Measurements from ENCODE around the gene MRPL37. TPM values are rescaled to one million over a fixed set of nuclear protein-coding genes. Genes with fewer than 3 reads are reported as not detected.

MRPL37 gene
- total RNA-seq, 1 donor from 2014 or later: 73.7 TPM

DNA sequence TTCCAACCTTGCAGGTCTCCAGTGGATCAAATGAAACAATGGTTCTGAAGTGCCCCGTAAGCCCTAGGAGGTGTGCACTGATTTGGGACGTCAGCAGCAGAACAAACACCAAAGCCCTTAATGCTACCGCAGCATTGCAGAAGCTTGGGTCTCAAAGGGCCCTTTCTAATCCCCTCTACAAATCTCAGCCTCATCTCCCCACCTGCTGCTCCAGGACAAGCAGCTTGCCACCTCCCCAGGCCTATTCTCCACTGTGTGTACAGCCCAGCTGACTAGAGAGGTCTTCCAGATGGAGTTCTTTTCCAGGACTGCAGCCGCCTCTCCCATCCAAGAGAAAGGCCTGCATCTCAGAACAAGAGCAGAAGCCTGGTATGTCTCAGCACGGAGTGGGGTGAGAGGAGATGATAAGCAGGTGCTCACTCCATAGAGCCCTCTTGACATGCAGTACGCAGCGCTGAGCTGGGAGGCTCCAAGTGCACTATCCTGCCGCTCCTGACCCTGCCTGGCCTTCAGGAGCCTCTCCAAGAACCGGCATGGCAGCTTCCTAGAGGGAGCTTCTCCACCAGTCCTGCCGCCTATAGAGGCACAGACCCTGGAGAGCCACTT lies 46.3 kb downstream of the MRPL37 start:
- no peak overlapping the region for H3K27ac Mint-ChIP-seq (ENCODE audit: unreplicated experiment)

DNA sequence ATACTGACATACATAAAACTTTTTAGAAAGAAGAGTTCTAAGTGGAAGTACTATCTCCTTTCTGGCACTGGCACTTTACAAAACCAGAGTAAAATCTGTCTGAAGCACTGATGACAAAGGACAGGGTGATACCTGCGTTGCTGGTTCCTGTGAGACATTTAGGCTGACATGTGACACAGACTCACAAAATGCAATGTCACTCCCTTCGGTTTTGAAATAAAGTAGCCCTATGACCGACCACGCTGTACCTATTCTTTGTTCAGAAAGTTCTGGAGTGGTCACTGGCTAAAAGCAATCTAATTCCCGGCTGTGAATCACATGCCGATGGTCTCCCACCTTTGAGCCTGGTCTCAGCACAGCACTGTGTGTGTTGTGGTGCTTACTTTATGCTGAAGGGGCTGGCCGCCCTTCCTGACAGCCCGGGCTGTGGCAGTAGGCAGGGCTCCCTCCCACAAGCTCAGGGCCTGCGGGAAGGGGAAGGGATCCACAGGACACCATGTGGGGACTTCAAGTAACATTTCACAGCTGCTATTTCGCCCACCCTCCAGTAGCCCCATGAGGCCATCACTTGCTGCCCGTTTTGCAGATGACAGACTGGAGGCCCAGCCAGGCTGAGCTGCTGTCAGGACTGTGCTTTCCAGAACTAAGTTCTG lies 48.0 kb downstream of the MRPL37 start:
- no peaks in the 10 kb centered on the region for H3K27me3 Mint-ChIP-seq (ENCODE audit: unreplicated experiment)
- no peak for DNase-seq (ENCODE audit: extremely low spot score, unreplicated experiment)
- peaks cover 33% of the 10 kb centered on the region for H3K4me1 Mint-ChIP-seq (ENCODE audit: unreplicated experiment)
- TF ChIP-seq, protein P1, sequence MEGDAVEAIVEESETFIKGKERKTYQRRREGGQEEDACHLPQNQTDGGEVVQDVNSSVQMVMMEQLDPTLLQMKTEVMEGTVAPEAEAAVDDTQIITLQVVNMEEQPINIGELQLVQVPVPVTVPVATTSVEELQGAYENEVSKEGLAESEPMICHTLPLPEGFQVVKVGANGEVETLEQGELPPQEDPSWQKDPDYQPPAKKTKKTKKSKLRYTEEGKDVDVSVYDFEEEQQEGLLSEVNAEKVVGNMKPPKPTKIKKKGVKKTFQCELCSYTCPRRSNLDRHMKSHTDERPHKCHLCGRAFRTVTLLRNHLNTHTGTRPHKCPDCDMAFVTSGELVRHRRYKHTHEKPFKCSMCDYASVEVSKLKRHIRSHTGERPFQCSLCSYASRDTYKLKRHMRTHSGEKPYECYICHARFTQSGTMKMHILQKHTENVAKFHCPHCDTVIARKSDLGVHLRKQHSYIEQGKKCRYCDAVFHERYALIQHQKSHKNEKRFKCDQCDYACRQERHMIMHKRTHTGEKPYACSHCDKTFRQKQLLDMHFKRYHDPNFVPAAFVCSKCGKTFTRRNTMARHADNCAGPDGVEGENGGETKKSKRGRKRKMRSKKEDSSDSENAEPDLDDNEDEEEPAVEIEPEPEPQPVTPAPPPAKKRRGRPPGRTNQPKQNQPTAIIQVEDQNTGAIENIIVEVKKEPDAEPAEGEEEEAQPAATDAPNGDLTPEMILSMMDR (IDR thresholded peaks at IDR 0.05): no peak
- no peaks in the 10 kb centered on the region for H3K9me3 Mint-ChIP-seq (ENCODE audit: unreplicated experiment)
- H3K36me3 Mint-ChIP-seq (ENCODE audit: unreplicated experiment): peaks cover 15% of the 10 kb centered on the region
- H3K4me3 Mint-ChIP-seq (ENCODE audit: unreplicated experiment): no peak overlapping the region
- H3K27ac Mint-ChIP-seq (ENCODE audit: unreplicated experiment): no peak overlapping the region

More for the DNA sequence above, 46.3 kb downstream of the MRPL37 start:
- H3K36me3 Mint-ChIP-seq (ENCODE audit: unreplicated experiment): peaks cover 17% of the 10 kb centered on the region
- peaks cover 17% of the 10 kb centered on the region for H3K4me1 Mint-ChIP-seq (ENCODE audit: unreplicated experiment)
- no peaks in the 10 kb centered on the region for H3K9me3 Mint-ChIP-seq (ENCODE audit: unreplicated experiment)
- DNase-seq (ENCODE audit: extremely low spot score, unreplicated experiment): no peak
- TF ChIP-seq, protein P1 (IDR thresholded peaks at IDR 0.05): no peak
- no peaks in the 10 kb centered on the region for H3K27me3 Mint-ChIP-seq (ENCODE audit: unreplicated experiment)
- no peak overlapping the region for H3K4me3 Mint-ChIP-seq (ENCODE audit: unreplicated experiment)

DNA sequence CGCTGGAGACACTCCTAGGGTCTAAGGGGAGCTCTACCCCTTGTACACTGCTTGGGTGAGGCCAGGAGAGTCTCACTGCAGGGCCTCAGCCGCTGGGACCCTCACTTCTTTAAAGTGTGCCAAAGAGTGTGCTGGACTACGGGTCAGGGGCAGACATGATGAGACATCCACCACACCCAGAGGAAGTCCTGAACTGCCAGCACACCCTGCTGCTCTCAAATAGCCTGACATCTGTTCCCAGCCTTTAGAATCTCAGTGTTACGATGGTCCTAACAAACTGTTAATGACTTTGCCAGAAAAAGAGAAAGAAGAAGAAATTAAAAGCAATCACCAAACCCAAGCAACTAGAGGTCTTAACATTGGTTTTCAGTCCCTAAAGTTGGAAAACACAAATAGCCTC lies 49.0 kb downstream of the MRPL37 start:
- Mint-ChIP-seq H3K9me3 (ENCODE audit: unreplicated experiment) (no peaks in the 10 kb centered on the region), H3K27ac (ENCODE audit: unreplicated experiment) (peak overlapping the region; percentile 0), H3K27me3 (ENCODE audit: unreplicated experiment) (no peaks in the 10 kb centered on the region), H3K4me1 (ENCODE audit: unreplicated experiment) (peaks cover 43% of the 10 kb centered on the region), H3K4me3 (ENCODE audit: unreplicated experiment) (no peak overlapping the region), H3K36me3 (ENCODE audit: unreplicated experiment) (peaks cover 10% of the 10 kb centered on the region)
- DNase-seq (ENCODE audit: extremely low spot score, unreplicated experiment): no peak
- TF ChIP-seq, protein P1 (IDR thresholded peaks at IDR 0.05): no peak

DNA sequence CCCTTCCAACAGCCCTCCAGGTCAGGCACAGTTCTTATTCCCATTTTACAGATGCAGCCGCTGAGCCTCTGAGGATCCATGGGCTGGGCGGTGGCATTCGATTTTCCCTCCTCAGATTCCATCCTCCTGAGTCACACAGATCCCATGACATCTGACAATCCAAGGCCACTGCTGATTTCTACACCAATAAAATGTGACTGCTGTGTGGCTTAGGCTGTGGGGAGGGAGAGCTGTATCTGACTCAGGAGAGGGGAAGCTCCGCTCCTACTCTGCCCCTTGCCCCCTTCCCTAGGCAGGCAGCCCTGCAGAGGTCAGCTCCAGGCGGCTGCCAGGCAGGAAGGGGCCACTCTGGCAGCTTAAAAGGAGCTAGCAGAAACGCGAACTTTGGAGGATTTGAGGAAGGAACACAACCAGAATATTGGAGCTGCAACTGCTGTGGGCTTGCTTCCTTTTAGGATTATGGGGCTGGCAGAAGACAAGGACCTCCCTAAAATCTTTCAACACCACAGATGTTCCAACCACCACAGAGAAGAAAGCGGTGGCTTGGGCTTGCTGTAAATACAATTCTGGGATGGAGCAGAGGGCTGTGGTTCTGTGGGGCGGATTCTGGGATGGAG lies 50.0 kb downstream of the MRPL37 start:
- peak overlapping the region; percentile 77 for H3K27ac Mint-ChIP-seq (ENCODE audit: unreplicated experiment)
- H3K27me3 Mint-ChIP-seq (ENCODE audit: unreplicated experiment): no peaks in the 10 kb centered on the region
- no peaks in the 10 kb centered on the region for H3K9me3 Mint-ChIP-seq (ENCODE audit: unreplicated experiment)
- H3K4me3 Mint-ChIP-seq (ENCODE audit: unreplicated experiment): no peak overlapping the region
- peaks cover 5% of the 10 kb centered on the region for H3K36me3 Mint-ChIP-seq (ENCODE audit: unreplicated experiment)
- TF ChIP-seq, protein P1 (IDR thresholded peaks at IDR 0.05): no peak
- H3K4me1 Mint-ChIP-seq (ENCODE audit: unreplicated experiment): peaks cover 52% of the 10 kb centered on the region
- DNase-seq (ENCODE audit: extremely low spot score, unreplicated experiment): no peak

DNA sequence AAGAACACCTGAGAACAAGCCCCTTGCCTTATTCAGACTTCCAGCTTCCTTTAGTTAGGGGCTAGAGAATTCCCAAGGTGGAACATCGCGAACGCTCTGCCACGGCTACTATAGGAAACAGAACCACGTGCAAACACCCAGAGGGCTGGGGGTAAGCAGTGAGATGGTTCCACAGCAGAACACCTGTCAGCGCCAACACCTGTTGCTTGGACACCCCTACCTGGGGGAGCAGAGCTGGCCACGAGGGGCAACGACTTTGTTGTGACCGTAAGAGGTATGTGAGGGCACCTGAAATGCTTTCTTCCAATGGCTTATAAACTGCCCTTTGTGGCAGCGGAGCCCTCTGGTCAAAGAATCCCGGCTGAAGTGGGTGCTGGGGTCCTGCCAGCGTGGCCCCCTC lies 50.7 kb downstream of the MRPL37 start:
- Mint-ChIP-seq H3K9me3 (ENCODE audit: unreplicated experiment) (no peaks in the 10 kb centered on the region), H3K27me3 (ENCODE audit: unreplicated experiment) (no peaks in the 10 kb centered on the region), H3K27ac (ENCODE audit: unreplicated experiment) (no peak overlapping the region), H3K4me1 (ENCODE audit: unreplicated experiment) (peaks cover 54% of the 10 kb centered on the region), H3K4me3 (ENCODE audit: unreplicated experiment) (no peak overlapping the region), H3K36me3 (ENCODE audit: unreplicated experiment) (peaks cover 5% of the 10 kb centered on the region)
- TF ChIP-seq, protein P1 (IDR thresholded peaks at IDR 0.05): no peak
- no peak for DNase-seq (ENCODE audit: extremely low spot score, unreplicated experiment)
